WTC11 (cell line): Measurements from ENCODE around the gene COL25A1. TPM values are rescaled to one million over a fixed set of nuclear protein-coding genes. Genes with fewer than 3 reads are reported as not detected.

Experiments
- ATAC-seq: fragments of 200-7000 bp; cut with Tn5 transposase; 2 replicates; pipeline ENCODE4 v1.10.0; 2021; ENCODE audit warnings: mild to moderate bottlenecking, moderate library complexity
- CTCF ChIA-PET: fragments of 300-600 bp; sonication (Branson Sonifier 250); formaldehyde crosslinking; loops from one replicate; lab custom pipeline; 2021; ENCODE audit warnings: antibody characterized with exemption; lab: Charles Lee
- POLR2A ChIA-PET: fragments of 350-600 bp; sonication (Branson Sonifier 250); formaldehyde crosslinking; loops from one replicate; lab custom pipeline; 2021; ENCODE audit warnings: antibody characterized with exemption; lab: Charles Lee
- DNase-seq: peaks from one replicate; pipeline ENCODE4 v3.0.0; 2021; ENCODE audit warnings: low spot score
- H3K27ac Mint-ChIP-seq: 2 replicates; pipeline ENCODE4 v1.8.0; 2021; ENCODE audit warnings: mixed read lengths
- H3K27me3 Mint-ChIP-seq: 2 replicates; pipeline ENCODE4 v1.8.0; 2021; ENCODE audit warnings: low read depth, mild to moderate bottlenecking, moderate library complexity, mixed read lengths
- H3K36me3 Mint-ChIP-seq: 2 replicates; pipeline ENCODE4 v1.8.0; 2021; ENCODE audit warnings: mixed read lengths
- H3K4me1 Mint-ChIP-seq: 2 replicates; pipeline ENCODE4 v1.8.0; 2022; ENCODE audit warnings: mixed read lengths
- H3K4me3 Mint-ChIP-seq: 2 replicates; pipeline ENCODE4 v1.8.0; 2021; ENCODE audit warnings: mild to moderate bottlenecking, moderate library complexity, mixed read lengths
- H3K9me3 Mint-ChIP-seq: 2 replicates; pipeline ENCODE4 v1.8.0; 2021; ENCODE audit warnings: mixed read lengths
- ARID4B ChIP-seq: sonication (generic); formaldehyde crosslinking; IDR thresholded peaks from 2 replicates; pipeline ENCODE4 v1.8.0; 2023; ENCODE audit warnings: missing genetic modification reagents, mild to moderate bottlenecking, borderline replicate concordance
- ATF1 ChIP-seq: sonication (generic); formaldehyde crosslinking; IDR thresholded peaks from 2 replicates; pipeline ENCODE4 v1.8.1; 2023; ENCODE audit warnings: mild to moderate bottlenecking, moderate library complexity, missing genetic modification reagents
- ATF6 ChIP-seq: sonication (generic); formaldehyde crosslinking; IDR thresholded peaks from 2 replicates; pipeline ENCODE4 v1.8.1; 2023; ENCODE audit warnings: mild to moderate bottlenecking, missing genetic modification reagents
- ELF4 ChIP-seq: sonication (generic); formaldehyde crosslinking; IDR thresholded peaks from 2 replicates; pipeline ENCODE4 v1.8.1; 2022; ENCODE audit warnings: low read depth, mild to moderate bottlenecking, moderate library complexity, missing genetic modification reagents
- ETV6 ChIP-seq: sonication (generic); formaldehyde crosslinking; IDR thresholded peaks from 2 replicates; pipeline ENCODE4 v1.8.1; 2022; ENCODE audit warnings: mild to moderate bottlenecking, missing genetic modification reagents
- GABPB1 ChIP-seq: sonication (generic); formaldehyde crosslinking; IDR thresholded peaks from 2 replicates; pipeline ENCODE4 v1.8.1; 2023; ENCODE audit warnings: mild to moderate bottlenecking, missing genetic modification reagents
- GRHL2 ChIP-seq: fragments of 250-450 bp; sonication (Bioruptor Pico); IDR thresholded peaks from 2 replicates; pipeline ENCODE4 v1.8.0; 2022; ENCODE audit warnings: mild to moderate bottlenecking, moderate library complexity; ENCODE audit not compliant: insufficient replicate concordance, severe bottlenecking
- GTF2I ChIP-seq: fragments of 250-450 bp; sonication (Bioruptor Pico); conservative IDR thresholded peaks from 2 replicates; pipeline ENCODE4 v1.4.0; 2021; ENCODE audit warnings: mild to moderate bottlenecking
- NR3C1 ChIP-seq: sonication (generic); formaldehyde crosslinking; conservative IDR thresholded peaks from 2 replicates; pipeline ENCODE4 v1.8.1; 2023; ENCODE audit warnings: low read depth, mild to moderate bottlenecking, missing genetic modification reagents
- OVOL2 ChIP-seq: fragments of 250-450 bp; sonication (Bioruptor Pico); IDR thresholded peaks from 2 replicates; pipeline ENCODE4 v1.9.0; 2021; ENCODE audit warnings: mild to moderate bottlenecking, borderline replicate concordance
- PRRX2 ChIP-seq: fragments of 250-450 bp; sonication (Bioruptor Pico); IDR thresholded peaks from 2 replicates; pipeline ENCODE4 v1.8.0; 2021; ENCODE audit warnings: mild to moderate bottlenecking
- SMAD4 ChIP-seq: sonication (generic); formaldehyde crosslinking; IDR thresholded peaks from 2 replicates; pipeline ENCODE4 v1.8.0; 2022; ENCODE audit warnings: mild to moderate bottlenecking, missing genetic modification reagents
- TEAD4 ChIP-seq: sonication (generic); formaldehyde crosslinking; IDR thresholded peaks from 2 replicates; pipeline ENCODE4 v1.8.0; 2022; ENCODE audit warnings: mild to moderate bottlenecking, missing genetic modification reagents
- TP53 ChIP-seq: sonication (generic); formaldehyde crosslinking; IDR thresholded peaks from 2 replicates; pipeline ENCODE4 v1.8.1; 2023; ENCODE audit warnings: mild to moderate bottlenecking, missing genetic modification reagents
- USF2 ChIP-seq: sonication (generic); formaldehyde crosslinking; IDR thresholded peaks from 2 replicates; pipeline ENCODE4 v1.8.1; 2023; ENCODE audit warnings: mild to moderate bottlenecking, missing genetic modification reagents, moderate library complexity
- ZMAT4 ChIP-seq: fragments of 250-450 bp; sonication (Bioruptor Pico); IDR thresholded peaks from 2 replicates; pipeline ENCODE4 v1.9.0; 2021; ENCODE audit warnings: mild to moderate bottlenecking
- ZNF138 ChIP-seq: sonication (generic); formaldehyde crosslinking; conservative IDR thresholded peaks from 2 replicates; pipeline ENCODE4 v1.8.1; 2022; ENCODE audit warnings: mild to moderate bottlenecking, moderate library complexity, missing genetic modification reagents
- ZNF219 ChIP-seq: sonication (generic); formaldehyde crosslinking; IDR thresholded peaks from 2 replicates; pipeline ENCODE4 v1.8.0; 2023; ENCODE audit warnings: missing genetic modification reagents, mild to moderate bottlenecking, borderline replicate concordance
- ZNF263 ChIP-seq: sonication (generic); formaldehyde crosslinking; IDR thresholded peaks from 2 replicates; pipeline ENCODE4 v1.8.1; 2022; ENCODE audit warnings: low read depth, mild to moderate bottlenecking, moderate library complexity, missing genetic modification reagents
- ZNF317 ChIP-seq: sonication (generic); formaldehyde crosslinking; IDR thresholded peaks from 2 replicates; pipeline ENCODE4 v1.8.1; 2023; ENCODE audit warnings: low read depth, mild to moderate bottlenecking, moderate library complexity, missing genetic modification reagents, borderline replicate concordance
- ZNF416 ChIP-seq: fragments of 250-450 bp; sonication (Bioruptor Pico); IDR thresholded peaks from 2 replicates; pipeline ENCODE4 v1.9.0; 2021; ENCODE audit warnings: mild to moderate bottlenecking, inconsistent platforms
- total RNA-seq: library from RNA; stranded (reverse); gene quantifications from 3 replicates; pipeline ENCODE4 v1.2.3, GENCODE V29; 2021

The COL25A1 gene
- total RNA-seq, 1 experiment from 2014 or later = 6.6 TPM

- ChIA-PET CTCF (interaction anchor here (1.4 kb wide), 1 partner anchor 127 kb away, joined by 3 read pairs; no protein-coding TSS in a partner anchor), POLR2A (no interaction called here)
- Mint-ChIP-seq H3K4me1 (peaks cover 17% of the 10 kb centered on the region), H3K27ac (no peak overlapping the region), H3K27me3 (no peaks in the 10 kb centered on the region), H3K9me3 (0 out of 2 replicates have a peak, but pooled peaks cover 3% of the 10 kb centered on the region), H3K36me3 (no peaks in the 10 kb centered on the region), H3K4me3 (no peak overlapping the region)
- no peak for ATAC-seq
- no peak for DNase-seq
- TF ChIP-seq ARID4B (CRISPR knock-in tag) = no peak
- TF ChIP-seq ATF6 (CRISPR knock-in tag) = no peak
- TF ChIP-seq ETV6 (CRISPR knock-in tag) = no peak
- no peak for TF ChIP-seq NR3C1 (CRISPR knock-in tag)
- no peak for TF ChIP-seq TEAD4
- no peak for TF ChIP-seq ZNF317
- TF ChIP-seq ZNF416 (CRISPR knock-in tag) = no peak
- no peak for TF ChIP-seq OVOL2
- no peak for TF ChIP-seq SMAD4
- no peak for TF ChIP-seq USF2 (CRISPR knock-in tag)
- no peak for TF ChIP-seq GABPB1 (CRISPR knock-in tag)
- TF ChIP-seq ATF1 = no peak
- no peak for TF ChIP-seq GRHL2 (CRISPR knock-in tag)
- no peak for TF ChIP-seq GTF2I
- no peak for TF ChIP-seq ELF4
- no peak for TF ChIP-seq PRRX2
- no peak for TF ChIP-seq ZNF219
- no peak for TF ChIP-seq ZMAT4
- TF ChIP-seq ZNF263 = no peak
These were observed 135.9 kb downstream of the COL25A1 start for GRCh38 chr4:109166586-109166985.

- Mint-ChIP-seq H3K27ac (no peak overlapping the region), H3K4me3 (no peak overlapping the region)
- POLR2A ChIA-PET = no interaction called here
- no peak for TF ChIP-seq OVOL2
- no peak for TF ChIP-seq ZNF138 (CRISPR knock-in tag)
- no peak for TF ChIP-seq TP53 (CRISPR knock-in tag)
- TF ChIP-seq PRRX2 = no peak
- TF ChIP-seq, all 79 proteins: peak for 0
- H3K36me3 Mint-ChIP-seq = no peaks in the 10 kb centered on the region
- no peak for DNase-seq
- 0 out of 2 replicates have a peak, but pooled peaks cover 3% of the 10 kb centered on the region for H3K9me3 Mint-ChIP-seq
- no peak for ATAC-seq
- CTCF ChIA-PET = interaction anchor here (1.4 kb wide), 1 partner anchor 128 kb away, joined by 3 read pairs; no protein-coding TSS in a partner anchor
- H3K4me1 Mint-ChIP-seq = peaks cover 17% of the 10 kb centered on the region
- no peaks in the 10 kb centered on the region for H3K27me3 Mint-ChIP-seq
These were observed 136.3 kb downstream of the COL25A1 start for GRCh38 chr4:109166126-109166525.
